Astrocyte (in vitro differentiated cells and primary cell): ENCODE results near the gene XRCC5.

Experiments used
- EZH2 ChIP-seq: IDR thresholded peaks from 2 replicates; pipeline ENCODE4 v1.6.1; 2012; ENCODE audit warnings: mild to moderate bottlenecking, low read length, inconsistent platforms; ENCODE audit not compliant: insufficient read depth
- TF ChIP-seq, protein P1 (sequence below): IDR thresholded peaks from 2 replicates; pipeline ENCODE4 v1.5.1; 2011; ENCODE audit warnings: low read depth, mild to moderate bottlenecking, inconsistent platforms, low read length, moderate library complexity; ENCODE audit not compliant: insufficient read depth

GRCh38 chr2:216234106-216234505 is 125.0 kb downstream of the XRCC5 start:
- TF ChIP-seq EZH2, result no peak
- TF ChIP-seq, protein P1, sequence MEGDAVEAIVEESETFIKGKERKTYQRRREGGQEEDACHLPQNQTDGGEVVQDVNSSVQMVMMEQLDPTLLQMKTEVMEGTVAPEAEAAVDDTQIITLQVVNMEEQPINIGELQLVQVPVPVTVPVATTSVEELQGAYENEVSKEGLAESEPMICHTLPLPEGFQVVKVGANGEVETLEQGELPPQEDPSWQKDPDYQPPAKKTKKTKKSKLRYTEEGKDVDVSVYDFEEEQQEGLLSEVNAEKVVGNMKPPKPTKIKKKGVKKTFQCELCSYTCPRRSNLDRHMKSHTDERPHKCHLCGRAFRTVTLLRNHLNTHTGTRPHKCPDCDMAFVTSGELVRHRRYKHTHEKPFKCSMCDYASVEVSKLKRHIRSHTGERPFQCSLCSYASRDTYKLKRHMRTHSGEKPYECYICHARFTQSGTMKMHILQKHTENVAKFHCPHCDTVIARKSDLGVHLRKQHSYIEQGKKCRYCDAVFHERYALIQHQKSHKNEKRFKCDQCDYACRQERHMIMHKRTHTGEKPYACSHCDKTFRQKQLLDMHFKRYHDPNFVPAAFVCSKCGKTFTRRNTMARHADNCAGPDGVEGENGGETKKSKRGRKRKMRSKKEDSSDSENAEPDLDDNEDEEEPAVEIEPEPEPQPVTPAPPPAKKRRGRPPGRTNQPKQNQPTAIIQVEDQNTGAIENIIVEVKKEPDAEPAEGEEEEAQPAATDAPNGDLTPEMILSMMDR, result no peak
